ENCODE measurements around the gene ATOH1.

Gene ATOH1, protein sequence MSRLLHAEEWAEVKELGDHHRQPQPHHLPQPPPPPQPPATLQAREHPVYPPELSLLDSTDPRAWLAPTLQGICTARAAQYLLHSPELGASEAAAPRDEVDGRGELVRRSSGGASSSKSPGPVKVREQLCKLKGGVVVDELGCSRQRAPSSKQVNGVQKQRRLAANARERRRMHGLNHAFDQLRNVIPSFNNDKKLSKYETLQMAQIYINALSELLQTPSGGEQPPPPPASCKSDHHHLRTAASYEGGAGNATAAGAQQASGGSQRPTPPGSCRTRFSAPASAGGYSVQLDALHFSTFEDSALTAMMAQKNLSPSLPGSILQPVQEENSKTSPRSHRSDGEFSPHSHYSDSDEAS

DNA sequence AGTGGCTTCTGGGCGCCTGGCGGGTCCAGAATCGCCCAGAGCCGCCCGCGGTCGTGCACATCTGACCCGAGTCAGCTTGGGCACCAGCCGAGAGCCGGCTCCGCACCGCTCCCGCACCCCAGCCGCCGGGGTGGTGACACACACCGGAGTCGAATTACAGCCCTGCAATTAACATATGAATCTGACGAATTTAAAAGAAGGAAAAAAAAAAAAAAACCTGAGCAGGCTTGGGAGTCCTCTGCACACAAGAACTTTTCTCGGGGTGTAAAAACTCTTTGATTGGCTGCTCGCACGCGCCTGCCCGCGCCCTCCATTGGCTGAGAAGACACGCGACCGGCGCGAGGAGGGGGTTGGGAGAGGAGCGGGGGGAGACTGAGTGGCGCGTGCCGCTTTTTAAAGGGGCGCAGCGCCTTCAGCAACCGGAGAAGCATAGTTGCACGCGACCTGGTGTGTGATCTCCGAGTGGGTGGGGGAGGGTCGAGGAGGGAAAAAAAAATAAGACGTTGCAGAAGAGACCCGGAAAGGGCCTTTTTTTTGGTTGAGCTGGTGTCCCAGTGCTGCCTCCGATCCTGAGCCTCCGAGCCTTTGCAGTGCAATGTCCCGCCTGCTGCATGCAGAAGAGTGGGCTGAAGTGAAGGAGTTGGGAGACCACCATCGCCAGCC, at the start of gene ATOH1:
ATOH1 (plus strand) TSS at position 422 of the 663 bp plus-strand sequence; CDS start at position 596, 174 bp downstream.
- DNase-seq, result no peak

DNA sequence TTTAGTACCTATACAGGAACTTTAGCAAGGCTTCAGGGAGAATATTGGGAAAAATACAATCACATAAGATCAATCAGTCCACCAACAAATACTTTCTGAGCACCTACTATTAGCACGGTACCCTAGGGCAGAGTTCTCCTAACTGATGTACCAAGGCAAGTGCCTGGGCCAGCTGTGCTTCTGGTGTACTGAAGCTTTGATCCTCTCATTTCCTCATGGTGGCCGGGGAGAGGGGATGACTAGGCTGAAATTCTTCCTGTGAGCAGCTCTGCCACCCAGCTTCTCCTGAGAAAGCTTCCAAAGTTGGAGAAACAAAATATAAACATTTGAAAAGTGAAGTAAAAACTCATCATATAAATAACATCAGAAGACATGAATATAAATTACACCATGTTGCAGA, 49.3 kb upstream of the ATOH1 start:
- DNase-seq, result no peak

GRCh38 chr4:93780080-93780479, 48.5 kb upstream of the ATOH1 start:
- no peak for DNase-seq

DNA sequence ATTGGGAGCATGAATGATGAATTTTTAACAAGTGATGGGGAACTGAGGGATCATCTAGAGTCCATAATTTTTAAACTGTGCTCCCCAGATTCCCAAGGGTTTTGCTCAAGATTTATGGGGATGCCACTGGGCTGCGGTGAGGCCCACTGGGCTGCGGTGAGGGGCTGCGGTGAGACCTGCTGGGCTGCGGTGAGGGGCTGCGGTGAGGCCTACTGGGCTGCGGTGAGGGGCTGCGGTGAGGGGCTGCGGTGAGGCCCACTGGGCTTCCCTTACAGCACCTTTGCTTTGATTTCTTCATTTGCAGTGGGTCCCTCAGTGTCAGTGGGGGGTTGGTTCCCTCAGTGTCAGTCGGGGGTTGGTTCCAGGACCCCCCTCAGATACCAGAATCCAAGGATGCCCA, 47.4 kb upstream of the ATOH1 start:
- no peak for DNase-seq

DNA sequence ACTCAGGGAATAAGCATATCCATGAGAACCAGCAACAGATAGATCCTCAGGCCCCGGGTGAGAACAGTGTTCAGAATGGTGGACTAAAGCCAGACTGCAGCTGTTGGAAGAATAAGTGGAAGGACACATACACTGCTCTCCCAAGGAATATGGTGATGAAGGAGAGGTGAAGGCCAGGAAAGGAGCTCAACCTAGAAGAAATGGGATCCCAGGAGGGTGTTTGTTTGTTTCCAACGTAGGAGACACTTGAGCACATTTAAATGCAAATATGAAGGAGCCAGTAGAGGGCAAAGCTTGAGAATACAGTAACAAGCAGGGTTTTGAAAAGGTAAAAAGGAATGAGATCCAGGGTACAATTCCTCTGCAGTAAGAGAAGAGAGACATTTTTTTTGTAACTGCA, 42.4 kb upstream of the ATOH1 start:
- no peak for DNase-seq

DNA sequence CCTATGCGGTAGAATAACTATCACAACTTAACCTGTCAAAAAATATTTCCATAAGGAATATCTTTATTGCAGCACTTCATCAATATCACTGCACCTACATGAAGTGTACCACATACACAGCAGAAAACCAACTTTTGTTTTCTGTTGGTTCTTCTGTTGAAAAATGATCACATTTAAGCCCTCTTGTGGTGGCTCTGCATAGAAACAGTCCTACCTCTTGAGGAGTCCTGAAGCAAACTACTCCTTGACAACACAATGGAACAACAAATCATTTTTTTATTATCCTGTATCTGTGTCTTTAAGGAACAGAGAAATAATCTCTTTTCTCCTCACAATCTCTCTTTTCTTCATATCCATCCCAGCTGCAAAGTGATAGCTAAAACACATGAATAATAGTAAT, 39.8 kb upstream of the ATOH1 start:
- DNase-seq, result no peak

- no peak for DNase-seq
Measured at GRCh38 chr4:93791570-93792195, 36.9 kb upstream of the ATOH1 start.

- no peak for DNase-seq
Measured at GRCh38 chr4:93802045-93802444, 26.5 kb upstream of the ATOH1 start.

- no peak for DNase-seq
Measured at GRCh38 chr4:93809773-93810172, 18.8 kb upstream of the ATOH1 start.

DNA sequence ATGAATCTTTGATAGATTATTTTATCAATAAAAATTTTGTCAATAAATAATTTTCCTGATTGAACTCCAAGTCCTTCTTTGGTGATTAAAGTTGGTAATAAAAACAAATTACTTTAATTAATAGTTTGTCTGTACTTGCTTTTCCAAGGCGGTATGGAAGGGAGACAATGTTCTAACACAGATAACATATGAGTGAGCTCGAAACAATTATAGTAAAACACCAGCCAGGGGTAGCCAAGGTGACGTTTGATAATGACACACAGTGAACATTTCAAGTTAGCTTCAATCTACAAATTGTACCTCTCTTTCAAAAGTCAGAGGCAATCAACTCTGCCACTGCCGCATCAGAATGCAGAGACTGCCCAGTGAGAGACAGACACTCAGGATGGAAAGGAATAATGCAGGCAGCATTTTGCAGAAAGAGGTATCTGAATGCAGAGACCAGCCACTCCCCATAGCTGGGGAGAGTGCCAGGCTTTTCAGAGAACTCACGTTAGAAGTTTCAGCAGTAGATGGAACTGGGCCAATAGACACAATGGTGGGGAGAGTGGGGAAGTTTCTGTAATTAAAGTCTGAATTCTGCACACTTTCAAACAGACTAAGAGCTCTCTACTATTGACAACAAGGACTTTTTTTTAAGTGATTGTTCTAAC, 18.1 kb upstream of the ATOH1 start:
- DNase-seq, result no peak

DNA sequence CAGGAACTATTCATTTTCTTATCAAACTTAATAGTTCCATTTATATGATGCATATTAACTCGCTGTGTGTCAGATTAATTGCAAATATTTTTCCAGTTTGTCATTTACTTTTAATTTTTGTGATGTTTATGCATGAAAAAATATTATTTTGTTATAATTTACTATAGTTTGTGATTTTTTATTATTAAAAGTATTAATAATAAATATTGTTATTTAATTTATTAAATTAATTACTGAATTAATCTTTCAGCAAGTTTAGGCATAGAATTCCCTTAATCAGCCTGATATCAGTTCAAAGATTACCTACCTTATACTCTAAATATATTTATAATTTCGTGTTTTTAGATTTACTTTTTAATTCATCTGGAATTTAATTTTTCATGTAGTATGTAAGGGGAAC, 15.5 kb upstream of the ATOH1 start:
- DNase-seq, result no peak

DNA sequence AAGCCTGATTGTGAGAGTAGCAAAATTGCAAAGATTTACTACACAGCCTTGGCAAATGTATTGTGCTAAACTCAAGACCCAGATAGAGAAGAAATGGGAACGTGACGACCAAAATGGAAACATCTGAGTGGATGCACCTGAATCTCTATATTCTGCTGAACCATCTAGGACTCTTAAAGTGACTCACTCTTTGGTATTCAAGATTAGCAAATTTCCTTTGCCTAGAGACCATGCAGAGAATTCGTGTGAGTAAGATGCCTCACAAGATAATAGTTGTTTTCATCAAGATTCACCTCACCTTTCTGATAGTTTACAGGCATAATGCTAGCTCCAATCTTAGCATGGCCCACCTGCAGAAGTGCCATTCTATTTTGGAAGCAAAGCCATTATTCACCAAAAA, 14.4 kb upstream of the ATOH1 start:
- no peak for DNase-seq

DNA sequence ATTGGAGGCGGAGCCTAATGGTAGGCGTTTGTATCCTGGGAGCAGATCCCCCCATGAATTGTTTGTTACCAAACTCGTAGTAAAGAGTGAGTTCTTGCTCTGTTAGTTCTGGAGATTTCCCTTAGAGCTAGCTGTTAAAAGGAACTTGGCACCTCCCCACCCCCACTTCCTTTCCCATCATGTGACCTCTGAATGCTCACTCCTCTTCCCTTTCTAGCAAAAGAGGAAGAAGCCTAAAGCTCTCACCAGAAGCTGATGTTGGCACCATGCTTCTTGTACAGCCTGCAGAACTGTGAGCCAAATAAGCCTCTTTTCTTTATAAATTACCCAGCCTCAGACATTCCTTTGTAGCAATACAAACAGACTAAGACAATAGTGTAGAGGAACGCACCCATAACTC, 13.8 kb upstream of the ATOH1 start:
- DNase-seq, result no peak

DNA sequence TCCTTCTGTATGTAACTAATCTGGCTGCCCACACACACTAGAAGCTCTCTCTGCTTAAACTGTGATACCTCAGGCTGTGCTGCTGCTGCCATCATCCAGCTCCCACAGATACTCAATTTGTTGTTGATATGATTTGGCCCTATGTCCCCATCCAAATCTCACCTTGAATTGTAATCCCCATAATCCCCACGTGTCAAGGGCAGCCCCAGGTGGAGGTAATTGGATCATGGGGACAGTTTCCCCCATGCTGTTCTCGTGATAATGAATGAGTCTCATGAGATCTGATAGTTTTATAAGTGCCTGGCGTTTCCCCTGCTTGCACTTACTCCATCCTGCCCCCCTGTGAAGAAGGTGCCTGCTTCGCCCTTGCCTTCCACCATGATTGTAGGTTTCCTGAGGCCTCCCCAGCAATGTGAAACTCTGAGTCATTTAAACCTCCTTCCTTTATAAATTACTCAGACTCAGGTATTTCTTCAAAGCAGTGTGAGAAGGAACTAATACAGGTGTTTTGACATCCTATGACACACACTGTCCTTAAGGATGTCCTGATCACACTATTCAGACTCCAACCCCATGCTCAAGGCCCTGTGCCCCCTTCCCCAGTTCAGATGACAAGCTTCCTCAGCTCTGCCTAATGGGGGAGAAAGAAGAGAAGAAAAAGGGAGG, 2.9 kb upstream of the ATOH1 start:
- no peak for DNase-seq

DNA sequence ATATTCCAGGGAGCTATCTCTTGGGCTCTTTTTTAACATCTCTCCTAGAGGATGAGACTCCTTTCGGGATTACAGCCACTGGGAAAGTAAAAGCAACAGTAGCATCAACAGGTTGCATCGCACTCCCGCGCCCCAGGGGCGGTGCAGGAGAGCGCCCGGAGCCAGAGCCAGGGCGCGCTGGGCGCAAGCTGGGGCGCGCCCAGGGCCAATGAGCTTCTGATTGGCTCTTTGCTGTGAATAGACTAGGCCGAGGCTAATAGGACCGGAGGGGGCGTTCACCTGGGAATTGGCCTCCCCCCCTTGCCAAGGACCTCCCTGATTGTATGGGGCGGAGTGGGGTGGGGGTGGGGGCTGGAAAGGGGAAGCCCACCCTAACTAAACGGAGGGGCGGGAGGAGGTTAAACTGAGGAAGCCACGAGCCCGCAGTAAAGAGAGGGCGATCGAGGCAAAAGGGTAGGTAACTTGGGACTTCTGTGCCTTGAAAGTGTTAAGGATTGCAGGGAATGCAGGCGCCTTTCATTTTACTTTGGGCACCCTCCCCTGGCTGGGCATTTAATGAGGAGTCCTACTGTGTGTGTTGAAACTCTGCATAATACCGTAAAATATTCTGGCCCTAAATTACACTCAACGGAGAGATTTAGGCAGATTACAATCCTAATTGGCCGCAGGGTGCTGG, 1.1 kb upstream of the ATOH1 start:
- DNase-seq, result no peak

GRCh38 chr4:93828995-93829819, 654 bp downstream of the ATOH1 start:
- no peak for DNase-seq

DNA sequence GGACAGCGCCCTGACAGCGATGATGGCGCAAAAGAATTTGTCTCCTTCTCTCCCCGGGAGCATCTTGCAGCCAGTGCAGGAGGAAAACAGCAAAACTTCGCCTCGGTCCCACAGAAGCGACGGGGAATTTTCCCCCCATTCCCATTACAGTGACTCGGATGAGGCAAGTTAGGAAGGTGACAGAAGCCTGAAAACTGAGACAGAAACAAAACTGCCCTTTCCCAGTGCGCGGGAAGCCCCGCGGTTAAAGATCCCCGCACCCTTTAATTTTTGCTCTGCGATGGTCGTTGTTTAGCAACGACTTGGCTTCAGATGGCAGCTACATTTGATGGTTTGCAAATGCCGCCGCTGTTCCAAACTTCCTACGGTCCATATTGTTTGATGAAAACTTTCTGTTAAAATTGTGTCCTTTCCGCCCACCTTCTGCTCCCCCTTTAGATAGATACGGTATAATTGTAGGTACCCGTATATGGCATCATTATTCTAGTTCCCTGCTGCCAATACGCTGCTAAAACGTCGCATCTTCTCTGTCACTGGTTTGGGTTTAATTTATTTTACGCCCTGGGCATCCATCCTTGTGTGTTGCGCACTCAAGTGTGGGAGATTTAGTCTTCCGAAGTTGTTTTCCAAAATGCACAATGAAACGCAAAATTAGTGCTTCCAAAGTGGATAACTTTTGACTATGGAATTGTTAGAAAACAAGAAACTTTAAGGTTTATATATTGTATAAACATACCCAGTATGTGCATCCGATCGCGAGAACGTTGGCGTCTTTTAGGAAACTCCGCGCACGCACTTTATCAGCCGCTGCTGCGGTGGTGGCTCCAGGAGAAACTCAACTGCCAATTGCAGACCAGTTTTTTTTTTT, 1.5 kb downstream of the ATOH1 start:
- DNase-seq, result no peak

GRCh38 chr4:93831716-93832496, 3.4 kb downstream of the ATOH1 start:
- DNase-seq, result no peak

DNA sequence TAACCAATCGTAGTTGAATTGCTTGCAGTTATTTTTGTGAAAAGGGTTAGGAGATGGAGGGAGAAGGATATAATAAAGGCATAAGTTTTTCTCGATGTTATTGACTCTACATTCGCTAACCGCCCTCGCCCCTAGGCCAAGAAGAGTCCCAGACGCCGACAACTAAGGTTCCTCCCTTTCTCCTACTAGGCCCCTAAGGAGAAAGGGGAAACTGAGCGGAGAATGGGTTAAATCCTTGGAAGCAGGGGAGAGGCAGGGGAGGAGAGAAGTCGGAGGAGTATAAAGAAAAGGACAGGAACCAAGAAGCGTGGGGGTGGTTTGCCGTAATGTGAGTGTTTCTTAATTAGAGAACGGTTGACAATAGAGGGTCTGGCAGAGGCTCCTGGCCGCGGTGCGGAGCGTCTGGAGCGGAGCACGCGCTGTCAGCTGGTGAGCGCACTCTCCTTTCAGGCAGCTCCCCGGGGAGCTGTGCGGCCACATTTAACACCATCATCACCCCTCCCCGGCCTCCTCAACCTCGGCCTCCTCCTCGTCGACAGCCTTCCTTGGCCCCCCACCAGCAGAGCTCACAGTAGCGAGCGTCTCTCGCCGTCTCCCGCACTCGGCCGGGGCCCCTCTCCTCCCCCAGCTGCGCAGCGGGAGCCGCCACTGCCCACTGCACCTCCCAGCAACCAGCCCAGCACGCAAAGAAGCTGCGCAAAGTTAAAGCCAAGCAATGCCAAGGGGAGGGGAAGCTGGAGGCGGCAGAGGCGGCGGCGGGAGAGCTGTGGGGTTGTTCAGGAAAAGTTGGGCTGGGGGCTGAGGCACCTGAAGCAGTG, 5.9 kb downstream of the ATOH1 start:
- DNase-seq, result no peak

Data from cortex of kidney (tissue), 1 donor.